Activated naive CD8-positive, alpha-beta T cell treated with anti-CD3 and anti-CD28 coated beads for 36 hours (primary cell): ENCODE results near the gene ANKRD60. TPM values are rescaled to one million over a fixed set of nuclear protein-coding genes. Genes with fewer than 3 reads are reported as not detected.

Experiments
- DNase-seq: peaks from one replicate; pipeline ENCODE4 v3.0.0; 2021
- H3K27ac Mint-ChIP-seq: one replicate; pipeline ENCODE4 v1.8.0; 2022; ENCODE audit warnings: mild to moderate bottlenecking, moderate library complexity, mixed read lengths
- H3K27me3 Mint-ChIP-seq: one replicate; pipeline ENCODE4 v1.8.0; 2022; ENCODE audit warnings: mild to moderate bottlenecking, mixed read lengths
- H3K36me3 Mint-ChIP-seq: one replicate; pipeline ENCODE4 v1.8.0; 2021; ENCODE audit warnings: mild to moderate bottlenecking, mixed read lengths
- H3K4me1 Mint-ChIP-seq: one replicate; pipeline ENCODE4 v1.8.0; 2021; ENCODE audit warnings: mixed read lengths
- H3K4me3 Mint-ChIP-seq: one replicate; pipeline ENCODE4 v1.8.0; 2022; ENCODE audit warnings: mild to moderate bottlenecking, moderate library complexity, mixed read lengths
- H3K9me3 Mint-ChIP-seq: one replicate; pipeline ENCODE4 v1.8.0; 2022; ENCODE audit warnings: mixed read lengths
- total RNA-seq, 2 experiments: library from RNA; stranded (reverse); gene quantifications; one replicate each; pipeline ENCODE4 v1.2.3, GENCODE V29; 2021

The ANKRD60 gene
- total RNA-seq, 2 experiments from 2014 or later, result not detected

GRCh38 chr20:58197185-58197469, 31.3 kb downstream of the ANKRD60 start:
- H3K9me3 Mint-ChIP-seq, result peaks cover 5% of the 10 kb centered on the region

GRCh38 chr20:58196402-58197184, 31.9 kb downstream of the ANKRD60 start:
- Mint-ChIP-seq H3K27ac (no peak overlapping the region), H3K4me1 (no peaks in the 10 kb centered on the region), H3K36me3 (peaks cover 2% of the 10 kb centered on the region), H3K27me3 (no peaks in the 10 kb centered on the region), H3K4me3 (no peak overlapping the region), H3K9me3 (peaks cover 5% of the 10 kb centered on the region)
- DNase-seq, result no peak

More at GRCh38 chr20:58197185-58197469, 31.3 kb downstream of the ANKRD60 start:
- no peaks in the 10 kb centered on the region for H3K27me3 Mint-ChIP-seq
- no peaks in the 10 kb centered on the region for H3K4me1 Mint-ChIP-seq
- no peak overlapping the region for H3K27ac Mint-ChIP-seq
- DNase-seq, result no peak
- peaks cover 2% of the 10 kb centered on the region for H3K36me3 Mint-ChIP-seq
- no peak overlapping the region for H3K4me3 Mint-ChIP-seq

DNA sequence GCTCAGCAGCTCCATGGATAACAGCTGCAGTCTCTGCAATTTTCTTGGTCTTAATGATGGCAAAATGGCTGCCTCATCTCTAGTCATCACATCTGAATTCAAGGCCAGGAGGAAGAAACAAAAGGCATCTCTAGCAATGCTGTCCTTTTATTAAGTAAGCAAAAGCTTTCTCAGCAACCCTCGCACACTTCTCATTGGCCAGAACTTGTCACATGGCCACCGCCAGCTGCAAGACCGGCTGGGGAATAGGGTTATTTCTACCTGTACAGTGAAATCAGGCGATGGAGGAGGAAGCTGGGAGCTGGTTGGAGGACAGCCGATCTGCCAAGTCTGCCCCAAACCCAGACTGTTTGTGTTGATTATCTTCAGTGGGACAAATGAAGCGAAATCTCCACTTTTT, 33.4 kb downstream of the ANKRD60 start:
- Mint-ChIP-seq H3K4me3 (no peak overlapping the region), H3K9me3 (peaks cover 5% of the 10 kb centered on the region)

DNA sequence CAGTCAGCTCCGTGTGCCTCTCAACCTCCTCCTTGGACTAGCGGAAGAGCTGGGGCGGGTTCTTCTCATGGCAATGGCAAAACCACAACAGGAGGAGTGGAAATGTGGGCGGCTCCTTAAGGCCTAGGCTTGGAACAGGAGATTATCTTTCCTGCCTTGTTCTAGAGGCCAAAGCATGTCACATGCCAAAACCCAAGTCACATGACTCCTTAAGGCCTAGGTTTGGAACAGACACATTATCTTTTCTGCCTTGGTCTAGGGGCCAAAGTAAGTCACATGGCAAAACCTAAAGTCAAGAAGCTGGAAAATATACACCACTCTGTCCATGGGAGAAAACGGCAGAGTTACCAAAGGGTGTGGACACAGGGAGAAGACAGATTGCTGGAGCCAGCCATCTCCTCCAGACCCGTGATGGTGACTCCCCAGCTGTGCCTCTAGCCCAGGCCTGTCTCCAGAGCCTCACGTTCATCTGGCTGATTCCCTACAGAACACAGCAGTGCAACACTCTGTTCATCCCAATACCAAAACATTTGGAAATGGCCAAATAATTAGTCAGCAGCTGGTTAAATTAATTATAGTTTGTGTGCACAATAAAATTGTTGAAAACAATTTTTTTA, 34.2 kb downstream of the ANKRD60 start:
- no peak overlapping the region for H3K4me3 Mint-ChIP-seq
- H3K27ac Mint-ChIP-seq, result no peak overlapping the region
- DNase-seq, result no peak
- peaks cover 2% of the 10 kb centered on the region for H3K36me3 Mint-ChIP-seq
- peaks cover 3% of the 10 kb centered on the region for H3K27me3 Mint-ChIP-seq
- H3K9me3 Mint-ChIP-seq, result peaks cover 5% of the 10 kb centered on the region
- no peaks in the 10 kb centered on the region for H3K4me1 Mint-ChIP-seq

More for the DNA sequence above, 33.4 kb downstream of the ANKRD60 start:
- no peaks in the 10 kb centered on the region for H3K4me1 Mint-ChIP-seq
- peaks cover 2% of the 10 kb centered on the region for H3K36me3 Mint-ChIP-seq
- DNase-seq, result no peak
- no peak overlapping the region for H3K27ac Mint-ChIP-seq
- H3K27me3 Mint-ChIP-seq, result no peaks in the 10 kb centered on the region

DNA sequence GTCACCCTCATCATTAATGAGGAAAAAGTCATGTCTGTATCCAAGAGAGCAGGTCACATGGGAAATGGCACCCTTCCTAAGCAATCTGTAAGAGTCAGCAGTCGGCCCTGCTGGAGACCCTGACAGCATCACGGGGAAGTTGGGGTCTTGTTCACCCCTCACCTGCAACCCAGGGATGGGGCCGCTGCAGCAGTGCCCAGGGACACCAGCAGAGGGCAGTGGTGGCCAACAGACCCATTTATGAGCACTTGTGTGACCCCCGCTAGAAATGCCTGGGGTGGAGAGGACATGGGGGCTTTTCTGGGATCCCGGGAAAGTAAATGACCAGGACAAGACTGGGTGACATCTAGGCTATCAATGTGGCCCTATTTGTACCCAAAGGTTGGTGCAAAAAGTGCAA, 35.9 kb downstream of the ANKRD60 start:
- H3K9me3 Mint-ChIP-seq, result peaks cover 5% of the 10 kb centered on the region
- H3K4me1 Mint-ChIP-seq, result no peaks in the 10 kb centered on the region

GRCh38 chr20:58192065-58192464, 36.4 kb downstream of the ANKRD60 start:
- Mint-ChIP-seq H3K27me3 (peaks cover 3% of the 10 kb centered on the region), H3K9me3 (peaks cover 5% of the 10 kb centered on the region), H3K36me3 (peaks cover 2% of the 10 kb centered on the region), H3K4me1 (no peaks in the 10 kb centered on the region), H3K27ac (no peak overlapping the region), H3K4me3 (no peak overlapping the region)
- DNase-seq, result no peak

More for the DNA sequence above, 35.9 kb downstream of the ANKRD60 start:
- H3K4me3 Mint-ChIP-seq, result no peak overlapping the region
- H3K27ac Mint-ChIP-seq, result no peak overlapping the region
- DNase-seq, result peak; percentile 27
- H3K36me3 Mint-ChIP-seq, result peaks cover 2% of the 10 kb centered on the region
- peaks cover 3% of the 10 kb centered on the region for H3K27me3 Mint-ChIP-seq

GRCh38 chr20:58188527-58188926, 39.9 kb downstream of the ANKRD60 start:
- H3K36me3 Mint-ChIP-seq, result no peaks in the 10 kb centered on the region
- no peak overlapping the region for H3K27ac Mint-ChIP-seq
- no peaks in the 10 kb centered on the region for H3K4me1 Mint-ChIP-seq
- no peak for DNase-seq
- no peak overlapping the region for H3K4me3 Mint-ChIP-seq
- H3K27me3 Mint-ChIP-seq, result peaks cover 6% of the 10 kb centered on the region
- H3K9me3 Mint-ChIP-seq, result no peaks in the 10 kb centered on the region

- no peak for DNase-seq
- Mint-ChIP-seq H3K9me3 (no peaks in the 10 kb centered on the region), H3K27me3 (peaks cover 19% of the 10 kb centered on the region), H3K4me3 (no peak overlapping the region), H3K36me3 (no peaks in the 10 kb centered on the region), H3K4me1 (no peaks in the 10 kb centered on the region), H3K27ac (no peak overlapping the region)
Measured at GRCh38 chr20:58184984-58185383, 43.5 kb downstream of the ANKRD60 start.

- peaks cover 19% of the 10 kb centered on the region for H3K27me3 Mint-ChIP-seq
- H3K36me3 Mint-ChIP-seq, result no peaks in the 10 kb centered on the region
- H3K4me3 Mint-ChIP-seq, result no peak overlapping the region
- H3K27ac Mint-ChIP-seq, result no peak overlapping the region
- no peaks in the 10 kb centered on the region for H3K9me3 Mint-ChIP-seq
- peaks cover 4% of the 10 kb centered on the region for H3K4me1 Mint-ChIP-seq
- no peak for DNase-seq
Measured at GRCh38 chr20:58184063-58184462, 44.4 kb downstream of the ANKRD60 start.

DNA sequence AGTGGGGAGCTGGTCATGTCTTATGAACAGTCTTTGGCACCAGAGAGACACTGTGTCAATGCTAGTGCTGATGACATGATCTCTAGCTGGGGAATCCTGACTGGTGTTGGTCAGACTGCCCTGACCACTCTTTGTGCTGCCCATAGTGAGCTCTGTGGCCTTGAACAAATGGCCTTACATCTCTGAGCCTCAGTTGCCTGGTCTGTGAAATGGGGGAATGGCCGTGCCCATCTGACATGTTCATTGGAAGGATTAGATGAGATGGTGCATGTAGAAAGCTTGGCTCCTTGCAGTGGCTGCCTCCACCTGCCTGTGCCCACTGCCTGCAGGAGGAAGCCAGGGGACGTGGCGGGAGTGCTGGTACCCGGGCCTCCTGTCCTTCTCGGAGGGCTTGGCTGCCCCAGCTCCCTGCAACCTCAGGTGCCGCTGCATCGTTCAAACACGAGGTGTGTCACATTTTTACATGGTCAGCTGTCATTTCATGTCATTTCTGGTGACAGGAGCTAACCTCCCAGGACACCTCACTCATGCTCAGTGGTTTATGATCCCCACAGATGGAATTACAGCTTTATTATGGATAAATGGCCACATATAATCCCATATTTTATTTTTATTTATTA, 45.8 kb downstream of the ANKRD60 start:
- no peaks in the 10 kb centered on the region for H3K36me3 Mint-ChIP-seq
- DNase-seq, result no peak
- H3K4me3 Mint-ChIP-seq, result no peak overlapping the region
- H3K9me3 Mint-ChIP-seq, result no peaks in the 10 kb centered on the region
- peaks cover 5% of the 10 kb centered on the region for H3K4me1 Mint-ChIP-seq
- peaks cover 19% of the 10 kb centered on the region for H3K27me3 Mint-ChIP-seq
- no peak overlapping the region for H3K27ac Mint-ChIP-seq

DNA sequence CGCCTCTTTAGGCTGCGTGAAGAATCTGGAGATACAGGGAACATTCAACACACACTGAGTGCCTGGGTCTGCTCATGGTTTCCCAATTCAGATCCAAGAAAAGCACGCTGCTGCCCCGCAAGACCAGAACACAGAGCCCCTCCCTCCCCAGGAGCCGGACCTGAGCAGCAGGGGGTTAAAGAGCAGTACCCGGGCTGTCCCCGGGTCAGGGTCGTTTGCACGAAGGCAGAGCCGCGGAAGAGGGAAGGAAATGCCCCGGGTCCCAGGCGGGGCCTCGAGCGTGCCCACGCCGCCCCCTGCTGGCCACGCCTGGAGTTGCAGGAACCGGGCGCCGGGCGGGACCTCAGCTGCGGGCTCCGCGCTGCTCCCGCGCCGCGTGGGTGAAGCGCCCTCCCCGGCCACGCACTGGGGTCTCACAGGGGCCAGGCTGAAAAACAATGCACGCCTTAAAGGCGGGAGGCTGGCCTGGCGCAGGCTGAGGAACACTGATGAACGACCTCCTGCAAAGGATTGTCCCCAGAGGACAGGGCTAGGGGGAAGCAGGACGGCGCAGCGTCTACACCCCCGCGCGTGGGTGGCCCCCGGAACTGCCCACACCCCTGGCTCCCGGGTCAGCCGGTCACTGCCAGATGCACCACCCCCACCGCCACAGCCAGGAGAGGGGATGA, 48.9 kb downstream of the ANKRD60 start:
- DNase-seq, result peak; percentile 76
- Mint-ChIP-seq H3K27me3 (peaks cover 19% of the 10 kb centered on the region), H3K27ac (no peak overlapping the region), H3K9me3 (no peaks in the 10 kb centered on the region), H3K4me1 (peaks cover 13% of the 10 kb centered on the region), H3K36me3 (no peaks in the 10 kb centered on the region), H3K4me3 (peak overlapping the region; percentile 50)

GRCh38 chr20:58179083-58179431, 49.4 kb downstream of the ANKRD60 start:
- Mint-ChIP-seq H3K4me3 (peak overlapping the region; percentile 50), H3K27ac (no peak overlapping the region), H3K27me3 (peaks cover 19% of the 10 kb centered on the region), H3K36me3 (no peaks in the 10 kb centered on the region), H3K9me3 (no peaks in the 10 kb centered on the region), H3K4me1 (peaks cover 18% of the 10 kb centered on the region)
- DNase-seq, result no peak

DNA sequence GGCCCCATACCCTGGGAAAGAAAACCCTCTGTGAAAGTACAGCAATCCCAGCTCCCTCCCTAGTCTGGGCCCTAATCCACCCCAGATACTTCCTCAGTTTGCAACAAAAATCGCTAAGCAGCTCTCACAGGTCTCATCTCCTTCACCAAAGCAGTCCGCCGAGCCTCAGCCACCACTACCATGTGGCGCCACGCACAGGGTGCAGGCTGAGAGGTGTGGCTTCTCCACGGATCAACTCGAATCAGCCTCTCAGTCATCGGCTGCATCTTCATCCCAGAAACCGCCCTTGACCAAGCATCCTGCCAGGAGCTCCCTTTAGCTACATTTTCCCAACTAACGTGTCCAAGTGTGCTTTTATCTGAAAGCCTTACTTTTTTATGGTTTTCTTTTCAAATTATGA, 50.7 kb downstream of the ANKRD60 start:
- no peaks in the 10 kb centered on the region for H3K36me3 Mint-ChIP-seq
- H3K4me1 Mint-ChIP-seq, result peaks cover 21% of the 10 kb centered on the region

DNA sequence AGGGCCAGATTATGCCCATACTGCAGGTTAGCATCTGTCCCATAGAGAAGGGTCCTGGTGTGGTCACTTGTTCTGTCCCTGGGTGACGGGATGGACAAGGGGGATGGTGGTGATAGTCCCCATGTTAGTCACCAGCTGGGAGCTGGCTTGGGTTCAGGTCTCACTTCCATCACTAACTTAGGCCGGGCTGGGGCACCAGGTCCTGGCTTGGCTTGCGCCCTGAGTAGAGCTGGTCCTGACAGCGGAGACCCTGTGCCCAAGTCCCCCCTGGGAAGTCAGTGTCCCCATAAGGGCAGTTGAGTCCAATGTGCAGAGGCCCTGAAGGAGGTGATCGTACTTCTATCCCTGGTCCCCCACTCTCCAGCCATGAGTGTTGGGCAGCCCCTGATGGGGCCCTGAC, 52.6 kb downstream of the ANKRD60 start:
- Mint-ChIP-seq H3K27me3 (peaks cover 9% of the 10 kb centered on the region), H3K27ac (no peak overlapping the region), H3K36me3 (no peaks in the 10 kb centered on the region), H3K4me1 (peaks cover 24% of the 10 kb centered on the region), H3K4me3 (no peak overlapping the region), H3K9me3 (no peaks in the 10 kb centered on the region)
- DNase-seq, result no peak

More for the DNA sequence above, 50.7 kb downstream of the ANKRD60 start:
- Mint-ChIP-seq H3K9me3 (no peaks in the 10 kb centered on the region), H3K27me3 (peaks cover 16% of the 10 kb centered on the region), H3K27ac (no peak overlapping the region), H3K4me3 (no peak overlapping the region)
- no peak for DNase-seq

- Mint-ChIP-seq H3K4me1 (peaks cover 24% of the 10 kb centered on the region), H3K36me3 (no peaks in the 10 kb centered on the region), H3K27me3 (peaks cover 6% of the 10 kb centered on the region), H3K27ac (no peak overlapping the region), H3K4me3 (no peak overlapping the region), H3K9me3 (no peaks in the 10 kb centered on the region)
- DNase-seq, result no peak
Measured at GRCh38 chr20:58175425-58175824, 53.0 kb downstream of the ANKRD60 start.
